GM08714 (cell line): ENCODE data around the gene TPRN.

ENCODE experiments used
- H3K4me3 ChIP-seq: fragments of 200-500 bp; sonication (Bioruptor generic); 2 replicates; pipeline ENCODE4 v1.5.1; 2014; ENCODE audit warnings: mild to moderate bottlenecking, low read length, inconsistent platforms
- ZNF274 ChIP-seq: IDR thresholded peaks from 2 replicates; pipeline ENCODE4 v1.6.1; 2012; ENCODE audit warnings: mild to moderate bottlenecking, low read depth, low read length

Gene TPRN

DNA sequence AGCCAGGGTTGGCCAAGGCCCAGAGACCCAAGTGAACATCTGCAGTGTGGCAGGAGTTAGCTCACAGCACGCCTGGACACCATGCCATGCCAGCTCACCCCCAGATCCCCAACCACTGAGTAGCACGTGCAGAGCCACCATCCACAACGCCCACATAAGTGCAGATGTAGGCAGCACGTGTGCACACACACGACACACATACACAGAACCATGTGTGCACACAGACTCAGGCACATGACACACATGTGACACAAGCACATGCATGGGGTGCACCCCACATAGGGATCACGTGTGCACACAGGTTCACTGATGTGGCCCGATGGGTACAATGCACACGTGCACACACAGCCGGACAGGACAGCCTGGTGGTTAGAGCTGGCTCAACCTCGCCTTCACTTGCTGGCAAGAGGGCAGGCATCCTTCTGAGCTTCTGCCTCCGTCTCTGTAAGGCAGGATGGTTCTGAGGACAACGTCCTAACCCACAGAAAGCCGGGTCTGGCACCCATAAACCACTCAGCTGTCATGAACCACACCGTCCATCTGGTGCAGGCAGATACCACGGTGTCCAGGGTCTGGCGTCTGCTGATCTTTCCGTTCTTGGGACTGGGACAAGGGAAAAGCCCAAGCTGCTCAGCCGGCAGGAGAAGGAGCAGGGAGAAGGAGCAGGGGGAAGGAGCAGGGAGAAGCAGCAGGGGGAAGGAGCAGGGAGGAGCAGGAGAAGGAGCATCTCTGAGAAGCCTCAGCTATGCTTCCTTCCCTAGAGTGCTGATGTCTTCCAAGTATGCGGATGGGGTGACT is 42.7 kb downstream of the TPRN start:
- no peak overlapping the region for H3K4me3 ChIP-seq

GRCh38 chr9:137156567-137157375 is 43.8 kb downstream of the TPRN start:
- H3K4me3 ChIP-seq = peak overlapping the region; percentile 32; the same call in 1 of the 2 replicates
- no peak for TF ChIP-seq ZNF274

More for the DNA sequence above, 42.7 kb downstream of the TPRN start:
- TF ChIP-seq ZNF274 = no peak

GRCh38 chr9:137152844-137153405 is 47.6 kb downstream of the TPRN start:
- no peak overlapping the region for H3K4me3 ChIP-seq
- TF ChIP-seq ZNF274 = no peak

GRCh38 chr9:137150617-137151457 is 49.7 kb downstream of the TPRN start:
- no peak overlapping the region for H3K4me3 ChIP-seq
- TF ChIP-seq ZNF274 = no peak

GRCh38 chr9:137149942-137150616 is 50.5 kb downstream of the TPRN start:
- H3K4me3 ChIP-seq = no peak overlapping the region
- TF ChIP-seq ZNF274 = no peak

DNA sequence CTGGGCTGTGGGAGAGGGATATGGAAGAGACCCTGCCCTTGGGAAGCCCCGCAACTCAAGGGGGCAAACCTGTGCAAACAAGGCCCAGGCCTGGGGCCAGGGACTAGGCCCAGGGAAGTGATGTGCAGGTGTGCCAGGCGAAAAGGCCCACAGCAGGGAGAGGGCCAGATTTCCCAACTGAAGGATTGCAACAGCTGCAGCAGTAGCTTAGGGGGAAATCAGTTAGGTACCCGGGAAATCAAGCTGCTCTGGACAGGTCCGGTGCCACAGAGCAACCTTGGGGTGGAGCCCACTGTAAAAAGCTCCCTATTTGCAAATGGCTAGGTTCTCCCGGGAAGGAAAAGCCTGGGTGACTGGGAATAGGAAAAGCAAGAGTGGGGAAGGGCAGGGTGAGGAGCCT is 51.2 kb downstream of the TPRN start:
- no peak for TF ChIP-seq ZNF274
- no peak overlapping the region for H3K4me3 ChIP-seq

DNA sequence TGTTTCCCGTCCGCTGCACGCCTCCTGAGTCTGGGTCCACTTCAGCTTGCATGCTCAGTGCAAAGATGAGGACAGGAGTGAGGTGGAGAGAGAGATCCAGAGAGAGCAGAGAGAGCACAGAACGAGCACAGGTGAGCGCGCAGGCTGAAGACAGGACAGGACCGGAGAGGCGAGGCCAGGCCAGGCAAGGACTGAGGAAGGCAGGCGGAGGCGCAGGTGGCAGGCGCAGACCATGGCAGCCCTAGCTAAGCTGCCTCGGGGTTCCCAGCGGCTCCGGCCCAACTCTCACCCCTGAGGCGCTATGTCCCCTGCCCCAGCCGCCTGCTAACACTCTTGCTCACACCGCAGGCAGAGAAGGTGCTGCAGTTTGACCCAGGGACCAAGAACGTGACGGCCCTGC is 51.9 kb downstream of the TPRN start:
- TF ChIP-seq ZNF274 = no peak

DNA sequence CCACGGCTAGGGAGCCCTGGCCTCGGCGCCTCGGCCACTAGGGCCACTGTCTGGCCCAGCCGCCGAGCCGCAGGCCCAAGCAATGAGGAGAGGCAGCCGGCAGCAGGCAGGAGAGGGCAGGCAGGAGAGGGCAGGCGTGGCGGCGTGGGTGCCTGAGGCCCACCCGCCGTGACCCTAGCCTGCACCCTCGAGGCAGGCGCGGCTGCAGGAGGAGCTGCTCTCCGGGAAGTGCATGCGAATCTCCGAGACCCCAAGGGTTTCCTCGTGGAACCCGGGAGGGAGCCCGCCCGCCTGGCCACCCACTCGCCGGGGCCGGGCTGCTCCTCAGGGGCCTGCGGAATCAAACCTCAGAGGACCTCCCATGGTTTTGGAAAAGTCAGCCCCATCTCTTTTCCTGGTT is 52.3 kb downstream of the TPRN start:
- no peak for TF ChIP-seq ZNF274
- no peak overlapping the region for H3K4me3 ChIP-seq

More for the DNA sequence above, 51.9 kb downstream of the TPRN start:
- H3K4me3 ChIP-seq = no peak overlapping the region

GRCh38 chr9:137147793-137148160 is 52.8 kb downstream of the TPRN start:
- TF ChIP-seq ZNF274 = no peak
- no peak overlapping the region for H3K4me3 ChIP-seq

- no peak for TF ChIP-seq ZNF274
- H3K4me3 ChIP-seq = no peak overlapping the region
These were observed 53.3 kb downstream of the TPRN start for GRCh38 chr9:137147091-137147792.

DNA sequence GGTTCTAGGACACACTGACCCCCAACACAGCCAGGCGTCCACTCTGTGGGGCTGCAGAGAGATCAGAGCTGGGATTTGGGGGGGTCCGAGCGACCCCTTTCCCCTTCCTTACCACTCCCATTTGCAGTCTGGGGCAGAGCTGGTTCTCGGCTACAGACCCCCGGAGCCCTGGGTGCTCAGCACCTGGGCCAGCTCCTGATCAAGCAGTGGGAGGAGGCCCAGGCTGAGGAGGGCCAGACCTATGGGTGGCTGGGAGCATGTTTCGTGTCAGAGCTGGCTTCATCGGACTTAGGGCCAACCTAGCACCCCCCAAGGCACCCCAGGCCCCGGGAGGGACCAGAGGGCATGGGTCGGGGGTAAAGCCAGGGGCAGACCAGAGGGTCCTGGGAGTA is 54.0 kb downstream of the TPRN start:
- no peak for TF ChIP-seq ZNF274

DNA sequence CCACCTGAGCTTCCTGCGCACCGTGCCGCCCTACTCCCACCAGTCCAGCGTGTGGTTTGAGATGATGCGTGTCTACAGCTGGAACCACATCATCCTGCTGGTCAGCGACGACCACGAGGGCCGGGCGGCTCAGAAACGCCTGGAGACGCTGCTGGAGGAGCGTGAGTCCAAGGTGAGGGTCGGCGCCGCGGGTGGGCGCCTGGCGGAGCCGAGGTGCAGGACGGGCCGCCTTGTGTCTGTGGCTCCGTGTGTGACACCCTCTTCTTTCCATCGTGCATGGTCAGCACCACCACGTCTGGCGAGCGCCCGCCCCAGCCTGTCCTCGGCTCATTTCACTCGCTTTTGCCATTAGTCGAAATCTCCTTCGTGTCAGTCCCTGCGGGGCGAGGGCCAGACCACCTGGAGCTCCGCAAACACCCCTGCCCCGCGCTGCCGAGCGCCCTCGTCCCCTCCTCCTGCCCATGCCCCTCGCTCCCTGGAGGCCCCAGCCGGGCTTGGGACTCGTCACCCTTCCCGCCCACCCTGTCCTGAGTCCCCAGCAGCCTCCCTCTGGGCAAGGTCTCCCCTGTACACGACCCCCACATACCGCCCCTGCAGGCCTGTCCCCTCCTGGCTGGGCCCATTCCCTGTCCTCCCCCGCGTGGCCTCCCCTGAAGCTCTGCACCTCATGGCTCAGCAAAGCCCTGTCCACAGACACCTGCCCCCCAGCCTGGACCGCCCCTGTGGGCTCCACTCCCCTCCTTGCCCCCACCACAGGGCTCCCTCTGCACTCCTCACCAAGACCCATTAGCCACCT is 54.6 kb downstream of the TPRN start:
- TF ChIP-seq ZNF274 = no peak
- no peak overlapping the region for H3K4me3 ChIP-seq

More for the DNA sequence above, 54.0 kb downstream of the TPRN start:
- no peak overlapping the region for H3K4me3 ChIP-seq
